Measurements from ENCODE around the gene TMCC1. TPM values are rescaled to one million over a fixed set of nuclear protein-coding genes. Genes with fewer than 3 reads are reported as not detected.
"Not testable (repeated sequence)": the region's sequence is repeated elsewhere in the genome, so short reads cannot be mapped to it uniquely, and the experiment has no call there.

TMCC1 gene
- total RNA-seq, 1 donor from 2014 or later = 19.2 TPM

DNA sequence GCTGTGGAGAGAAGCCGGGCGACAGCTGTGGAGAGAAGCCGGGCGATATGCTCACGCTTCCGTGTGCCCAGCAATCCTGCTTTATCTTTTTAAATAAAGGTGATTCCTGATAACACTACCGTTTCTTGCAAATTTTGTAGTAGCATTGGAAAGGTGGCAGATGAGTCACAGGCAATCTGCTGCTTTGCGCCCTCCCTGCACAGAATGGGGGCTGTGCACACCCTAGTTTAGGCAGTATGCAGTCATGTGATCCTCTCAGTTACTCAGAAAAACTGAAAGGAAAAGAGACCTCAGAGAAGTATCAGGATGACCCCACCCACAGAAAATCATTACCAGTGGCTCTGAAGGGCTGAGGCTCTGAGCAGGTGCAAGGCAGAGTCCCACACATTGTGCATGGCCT is 24.9 kb upstream of the TMCC1 start:
- intact Hi-C loops (cut with micrococcal nuclease) = no loop called here
- no peak for DNase-seq
- Mint-ChIP-seq H3K4me1 (no peaks in the 10 kb centered on the region), H3K27me3 (no peaks in the 10 kb centered on the region), H3K27ac (no peak overlapping the region), H3K4me3 (no peak overlapping the region), H3K36me3 (ENCODE audit: low read depth) (peaks cover 4% of the 10 kb centered on the region), H3K9me3 (peaks cover 18% of the 10 kb centered on the region)

DNA sequence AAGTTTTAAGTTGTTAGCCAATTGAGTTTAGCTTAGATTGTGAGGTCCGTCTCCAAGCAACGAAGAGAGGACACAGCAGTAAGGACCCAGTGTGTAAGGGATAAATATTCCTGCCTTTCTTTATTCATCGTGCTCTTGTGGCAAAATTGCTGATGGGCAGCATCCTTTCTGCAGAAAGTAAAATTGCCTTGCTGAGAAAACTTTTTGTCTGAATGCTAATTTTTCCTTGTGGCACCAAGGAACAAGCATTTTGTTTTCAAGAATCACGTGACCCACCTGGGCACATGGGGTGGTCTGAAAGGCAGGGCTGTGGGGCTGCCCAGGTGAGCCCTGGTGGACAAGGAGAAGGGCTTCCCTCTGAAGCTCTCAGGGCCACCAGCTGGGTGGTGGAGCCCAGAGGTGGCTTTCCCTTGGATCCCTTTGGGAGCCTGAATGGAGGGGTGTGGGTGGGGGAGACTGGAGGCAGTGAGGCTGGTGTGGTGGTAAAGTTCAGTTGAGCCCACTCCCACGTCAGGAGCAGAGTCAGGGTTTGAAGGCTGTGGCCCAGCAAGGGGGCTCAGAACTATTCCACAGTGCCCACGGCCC is 24.0 kb upstream of the TMCC1 start:
- H3K27ac Mint-ChIP-seq = no peak overlapping the region
- peaks cover 18% of the 10 kb centered on the region for H3K9me3 Mint-ChIP-seq
- H3K4me3 Mint-ChIP-seq = no peak overlapping the region
- no peaks in the 10 kb centered on the region for H3K27me3 Mint-ChIP-seq
- DNase-seq = no peak
- intact Hi-C loops (cut with micrococcal nuclease) = no loop called here
- H3K36me3 Mint-ChIP-seq (ENCODE audit: low read depth) = peaks cover 4% of the 10 kb centered on the region
- no peaks in the 10 kb centered on the region for H3K4me1 Mint-ChIP-seq

DNA sequence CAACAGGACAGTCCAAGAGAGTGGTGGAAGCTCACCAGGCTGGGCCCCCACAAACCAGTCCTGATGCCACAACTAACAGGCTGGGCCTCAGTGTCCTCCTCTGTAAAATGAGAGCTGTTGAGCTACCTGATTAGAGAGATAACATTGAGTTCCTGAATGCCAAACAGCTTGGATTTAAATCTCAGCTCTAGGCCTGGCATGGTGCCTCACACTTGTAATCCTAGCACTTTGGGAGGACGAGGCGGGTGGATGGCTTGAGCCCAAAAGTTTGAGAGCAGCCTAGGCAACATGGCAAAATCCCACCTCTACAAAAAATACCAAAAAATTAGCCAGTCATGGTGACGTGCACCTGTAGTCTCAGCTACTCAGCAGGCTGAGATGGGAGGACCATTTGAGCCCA is 20.1 kb upstream of the TMCC1 start:
- Mint-ChIP-seq H3K36me3 (ENCODE audit: low read depth) (peaks cover 4% of the 10 kb centered on the region), H3K4me1 (no peaks in the 10 kb centered on the region), H3K27ac (no peak overlapping the region), H3K4me3 (no peak overlapping the region), H3K9me3 (peaks cover 18% of the 10 kb centered on the region), H3K27me3 (no peaks in the 10 kb centered on the region)
- intact Hi-C loops (cut with micrococcal nuclease) = no loop called here
- no peak for DNase-seq

DNA sequence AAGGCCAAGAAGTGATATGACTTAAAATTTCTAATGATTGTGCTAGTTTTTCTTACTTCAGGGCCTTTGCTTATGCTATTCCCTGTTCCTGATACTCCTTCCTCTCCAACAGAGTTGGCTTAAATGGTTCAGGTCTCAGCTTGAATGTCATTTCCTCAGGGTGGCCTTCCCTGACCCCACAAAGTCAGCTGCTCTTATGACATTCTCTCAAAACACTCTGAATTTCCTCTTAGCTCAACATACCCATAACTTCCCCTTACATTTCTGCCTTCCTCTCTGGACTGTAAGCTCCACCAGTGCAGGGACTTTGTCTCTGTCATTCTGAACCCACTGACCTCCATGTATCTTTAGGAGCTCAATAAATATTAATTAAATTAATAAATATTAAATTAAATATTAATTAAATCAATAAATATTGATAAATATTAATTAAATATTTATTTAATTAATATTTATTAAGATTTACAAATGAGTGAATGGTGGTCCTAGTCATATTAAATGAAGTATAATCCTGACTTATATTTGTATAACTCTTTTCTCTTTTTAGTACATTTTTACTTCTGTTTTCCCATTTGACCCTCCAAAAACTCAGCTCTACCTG is 17.9 kb upstream of the TMCC1 start:
- peaks cover 9% of the 10 kb centered on the region for H3K9me3 Mint-ChIP-seq
- no peak for DNase-seq
- no peak overlapping the region for H3K27ac Mint-ChIP-seq
- peaks cover 2% of the 10 kb centered on the region for H3K36me3 Mint-ChIP-seq (ENCODE audit: low read depth)
- H3K27me3 Mint-ChIP-seq = no peaks in the 10 kb centered on the region
- no peaks in the 10 kb centered on the region for H3K4me1 Mint-ChIP-seq
- no peak overlapping the region for H3K4me3 Mint-ChIP-seq
- intact Hi-C loops (cut with micrococcal nuclease) = no loop called here

GRCh38 chr3:129909235-129909634 is 15.7 kb upstream of the TMCC1 start:
- H3K27me3 Mint-ChIP-seq; DNase-seq; H3K4me1 Mint-ChIP-seq; H3K27ac Mint-ChIP-seq; H3K36me3 Mint-ChIP-seq (ENCODE audit: low read depth); H3K4me3 Mint-ChIP-seq; intact Hi-C loops (cut with micrococcal nuclease): not testable (repeated sequence)
- peaks cover 11% of the 10 kb centered on the region for H3K9me3 Mint-ChIP-seq

- Mint-ChIP-seq H3K27me3 (no peaks in the 10 kb centered on the region), H3K27ac (no peak overlapping the region), H3K36me3 (ENCODE audit: low read depth) (peaks cover 9% of the 10 kb centered on the region), H3K4me3 (no peak overlapping the region), H3K4me1 (no peaks in the 10 kb centered on the region), H3K9me3 (peaks cover 11% of the 10 kb centered on the region)
- intact Hi-C loops (cut with micrococcal nuclease) = no loop called here
- no peak for DNase-seq
These were observed 14.9 kb upstream of the TMCC1 start for GRCh38 chr3:129908417-129908816.

- H3K27me3 Mint-ChIP-seq; H3K36me3 Mint-ChIP-seq (ENCODE audit: low read depth); DNase-seq; H3K4me3 Mint-ChIP-seq; H3K4me1 Mint-ChIP-seq; H3K27ac Mint-ChIP-seq; intact Hi-C loops (cut with micrococcal nuclease): not testable (repeated sequence)
- peaks cover 16% of the 10 kb centered on the region for H3K9me3 Mint-ChIP-seq
These were observed 7.8 kb upstream of the TMCC1 start for GRCh38 chr3:129901272-129901671.

DNA sequence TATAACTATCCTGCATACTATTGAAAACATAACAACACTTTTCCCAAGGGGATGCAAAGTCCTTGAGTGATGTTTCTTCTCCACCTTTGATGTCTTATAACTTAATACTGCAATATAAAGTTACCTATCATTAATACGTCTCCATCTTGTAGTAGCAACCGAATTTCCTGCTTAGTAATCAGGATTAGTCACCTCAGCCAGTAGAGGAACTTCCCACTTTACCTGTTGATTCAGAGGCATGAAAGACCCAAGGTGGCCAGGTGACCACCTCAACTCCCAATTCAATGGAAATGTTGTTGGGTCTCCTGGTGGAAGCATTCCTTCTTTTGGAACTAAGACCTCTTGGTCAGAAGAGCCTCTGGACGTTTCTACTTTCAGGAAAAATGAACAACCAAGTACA is 3.5 kb upstream of the TMCC1 start:
- H3K27me3 Mint-ChIP-seq = no peaks in the 10 kb centered on the region
- peaks cover 14% of the 10 kb centered on the region for H3K4me1 Mint-ChIP-seq
- H3K27ac Mint-ChIP-seq = no peak overlapping the region
- DNase-seq = no peak
- H3K4me3 Mint-ChIP-seq = no peak overlapping the region
- H3K36me3 Mint-ChIP-seq (ENCODE audit: low read depth) = no peaks in the 10 kb centered on the region
- H3K9me3 Mint-ChIP-seq = peaks cover 4% of the 10 kb centered on the region
- intact Hi-C loops (cut with micrococcal nuclease) = no loop called here

DNA sequence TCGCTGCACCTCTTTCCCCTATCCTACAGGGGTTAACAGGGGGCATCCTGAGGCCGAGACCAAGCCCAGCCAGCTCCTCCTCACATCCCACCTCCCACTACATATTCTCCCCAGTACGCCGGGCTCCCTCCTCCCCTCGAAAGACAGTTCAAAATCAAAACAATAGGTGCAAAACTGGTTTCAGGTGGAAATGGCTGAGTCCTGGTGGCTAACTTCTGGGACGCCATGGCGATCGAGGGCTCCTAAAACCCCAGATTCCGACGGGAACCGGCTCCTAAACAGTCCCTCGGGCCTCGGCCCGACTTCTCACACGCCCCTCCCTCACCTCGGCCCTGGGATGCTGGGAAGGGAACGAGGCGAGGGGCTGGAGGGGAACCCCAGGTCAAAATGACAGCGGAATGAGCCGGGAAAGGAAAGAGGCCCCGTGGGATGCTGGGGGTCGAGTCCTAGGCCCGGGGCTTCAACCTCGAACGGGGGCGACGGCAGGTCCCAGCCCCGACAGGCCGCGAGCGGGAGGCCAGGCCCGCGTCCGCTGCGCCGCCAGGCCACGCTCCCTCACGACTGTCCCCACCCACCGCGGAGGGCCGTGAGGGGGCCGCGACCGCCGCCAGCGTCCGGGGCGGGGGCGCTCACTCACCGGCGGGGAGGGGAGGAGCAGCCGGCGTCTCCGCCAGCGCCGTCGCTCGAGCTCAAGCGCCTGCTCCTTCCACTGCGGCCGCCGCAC is 492 bp downstream of the TMCC1 start:
- Mint-ChIP-seq H3K27me3 (no peaks in the 10 kb centered on the region), H3K4me3 (peak overlapping the region; percentile 91), H3K4me1 (peaks cover 41% of the 10 kb centered on the region), H3K9me3 (no peaks in the 10 kb centered on the region), H3K36me3 (ENCODE audit: low read depth) (peaks cover 4% of the 10 kb centered on the region), H3K27ac (peak overlapping the region; percentile 86)
- intact Hi-C loops (cut with micrococcal nuclease) = loop anchor here (1.0 to 5.0 kb wide), 4 partner anchors 66 to 453 kb away; partner anchors contain the start of gene IFT122
- DNase-seq = peak; percentile 93

DNA sequence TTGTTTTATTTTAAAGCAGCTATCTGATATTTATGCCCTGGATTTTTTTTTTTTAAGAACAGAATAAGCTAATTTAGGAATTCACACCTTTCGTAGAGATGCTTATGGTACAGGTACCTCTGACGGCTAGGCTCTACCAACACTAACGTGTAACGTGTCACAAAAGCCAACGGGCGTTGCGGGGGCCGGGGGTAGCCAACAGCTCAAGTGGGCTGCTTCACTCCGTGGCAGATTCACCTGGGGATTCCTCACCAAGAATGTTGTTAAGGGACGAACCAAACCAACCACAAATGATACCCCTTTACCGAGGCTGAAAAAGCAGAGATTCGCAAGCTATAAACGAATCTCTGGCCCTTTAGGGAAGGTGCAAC is 1.0 kb downstream of the TMCC1 start:
- H3K27me3 Mint-ChIP-seq = no peaks in the 10 kb centered on the region
- peak overlapping the region; percentile 86 for H3K27ac Mint-ChIP-seq
- H3K4me1 Mint-ChIP-seq = peaks cover 44% of the 10 kb centered on the region
- peaks cover 7% of the 10 kb centered on the region for H3K36me3 Mint-ChIP-seq (ENCODE audit: low read depth)
- H3K4me3 Mint-ChIP-seq = peak overlapping the region; percentile 91
- DNase-seq = no peak
- no peaks in the 10 kb centered on the region for H3K9me3 Mint-ChIP-seq
- intact Hi-C loops (cut with micrococcal nuclease) = loop anchor here (2.0 to 5.0 kb wide), 3 partner anchors 65 to 266 kb away; no protein-coding TSS in a partner anchor

DNA sequence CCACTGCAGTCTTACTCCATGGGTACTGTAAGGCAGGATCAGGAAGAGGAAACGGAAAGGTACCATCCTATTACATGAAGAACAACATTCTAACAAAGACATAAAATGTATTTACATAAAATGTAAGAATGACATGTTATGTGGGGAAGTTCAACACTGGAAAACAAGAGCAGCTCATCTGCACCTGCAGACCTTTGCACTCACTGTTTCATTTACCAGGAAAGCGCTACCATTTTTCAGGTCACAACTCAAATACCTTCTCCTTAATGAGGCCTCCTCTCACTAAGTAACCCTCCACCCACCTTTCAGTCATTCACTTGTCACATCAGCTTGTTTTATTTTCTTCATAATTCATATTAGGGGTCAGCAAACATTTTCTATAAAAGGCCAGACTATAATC is 2.6 kb downstream of the TMCC1 start:
- Mint-ChIP-seq H3K27ac (peak overlapping the region; percentile 26), H3K27me3 (no peaks in the 10 kb centered on the region), H3K9me3 (no peaks in the 10 kb centered on the region), H3K36me3 (ENCODE audit: low read depth) (peaks cover 7% of the 10 kb centered on the region), H3K4me1 (peaks cover 44% of the 10 kb centered on the region), H3K4me3 (no peak overlapping the region)
- intact Hi-C loops (cut with micrococcal nuclease) = loop anchor here (5.0 kb wide), 1 partner anchor 64 kb away; no protein-coding TSS in a partner anchor
- no peak for DNase-seq

DNA sequence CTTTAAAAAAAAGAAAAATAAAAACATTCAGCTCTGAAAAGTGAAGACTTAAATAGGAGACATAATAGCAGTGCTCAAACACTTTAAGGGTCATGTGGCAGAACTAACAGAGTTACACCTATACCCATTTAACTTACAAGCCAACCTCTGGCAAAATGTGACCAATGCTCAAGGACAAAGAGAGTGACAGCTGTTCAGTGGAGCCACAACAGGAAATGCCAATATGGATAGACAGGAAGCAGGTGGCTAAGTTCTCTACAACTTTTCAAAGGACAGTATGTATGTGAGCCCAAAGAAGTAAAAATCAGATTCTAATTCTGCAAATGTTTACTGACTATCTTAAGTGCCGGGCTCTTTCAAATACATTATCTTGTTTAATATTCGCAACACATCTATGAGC is 3.4 kb downstream of the TMCC1 start:
- peaks cover 43% of the 10 kb centered on the region for H3K4me1 Mint-ChIP-seq
- H3K9me3 Mint-ChIP-seq = no peaks in the 10 kb centered on the region
- intact Hi-C loops (cut with micrococcal nuclease) = loop anchor here (5.0 kb wide), 1 partner anchor 63 kb away; no protein-coding TSS in a partner anchor
- no peaks in the 10 kb centered on the region for H3K27me3 Mint-ChIP-seq
- peaks cover 7% of the 10 kb centered on the region for H3K36me3 Mint-ChIP-seq (ENCODE audit: low read depth)
- H3K27ac Mint-ChIP-seq = no peak overlapping the region
- DNase-seq = peak; percentile 60
- H3K4me3 Mint-ChIP-seq = no peak overlapping the region

DNA sequence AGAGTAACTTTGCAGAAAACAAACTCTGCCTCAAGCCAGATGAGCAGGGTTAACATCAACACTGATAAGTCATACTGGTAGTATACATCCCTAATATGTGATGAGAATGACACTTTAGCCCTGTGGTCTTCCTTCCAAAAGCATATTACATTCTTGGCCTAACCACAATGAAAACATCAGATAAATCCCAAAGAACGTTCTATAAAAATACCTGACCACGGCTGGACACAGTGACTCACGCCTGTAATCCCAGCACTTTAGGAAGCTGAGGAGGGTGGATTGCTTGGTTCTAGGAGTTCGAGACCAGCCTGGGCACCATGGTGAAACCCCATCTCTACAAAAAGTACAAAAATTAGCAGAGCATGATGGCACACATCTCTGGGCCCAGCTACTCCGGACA is 4.7 kb downstream of the TMCC1 start:
- Mint-ChIP-seq H3K36me3 (ENCODE audit: low read depth) (peaks cover 10% of the 10 kb centered on the region), H3K9me3 (no peaks in the 10 kb centered on the region), H3K4me3 (no peak overlapping the region), H3K4me1 (peaks cover 38% of the 10 kb centered on the region), H3K27ac (no peak overlapping the region), H3K27me3 (no peaks in the 10 kb centered on the region)
- DNase-seq = no peak
- intact Hi-C loops (cut with micrococcal nuclease) = no loop called here

- Mint-ChIP-seq H3K4me1 (peaks cover 3% of the 10 kb centered on the region), H3K36me3 (ENCODE audit: low read depth) (peaks cover 26% of the 10 kb centered on the region), H3K27me3 (no peaks in the 10 kb centered on the region), H3K27ac (no peak overlapping the region), H3K4me3 (no peak overlapping the region), H3K9me3 (no peaks in the 10 kb centered on the region)
- intact Hi-C loops (cut with micrococcal nuclease) = no loop called here
- no peak for DNase-seq
These were observed 12.2 kb downstream of the TMCC1 start for GRCh38 chr3:129881261-129881660.
